ENCODE measurements around the gene TRIM65.
A peak's percentile ranks its signal among the peaks of the same experiment; 100 is the strongest.

Gene TRIM65

GRCh38 chr17:75917141-75917916 is 20.6 kb upstream of the TRIM65 start:
- no peak for DNase-seq (ENCODE audit: low spot score)

GRCh38 chr17:75915268-75915667 is 18.5 kb upstream of the TRIM65 start:
- DNase-seq (ENCODE audit: low spot score): no peak

- DNase-seq (ENCODE audit: low spot score): no peak
These were observed 18.0 kb upstream of the TRIM65 start for GRCh38 chr17:75914643-75915267.

GRCh38 chr17:75913537-75914210 is 16.9 kb upstream of the TRIM65 start:
- DNase-seq (ENCODE audit: low spot score): no peak

DNA sequence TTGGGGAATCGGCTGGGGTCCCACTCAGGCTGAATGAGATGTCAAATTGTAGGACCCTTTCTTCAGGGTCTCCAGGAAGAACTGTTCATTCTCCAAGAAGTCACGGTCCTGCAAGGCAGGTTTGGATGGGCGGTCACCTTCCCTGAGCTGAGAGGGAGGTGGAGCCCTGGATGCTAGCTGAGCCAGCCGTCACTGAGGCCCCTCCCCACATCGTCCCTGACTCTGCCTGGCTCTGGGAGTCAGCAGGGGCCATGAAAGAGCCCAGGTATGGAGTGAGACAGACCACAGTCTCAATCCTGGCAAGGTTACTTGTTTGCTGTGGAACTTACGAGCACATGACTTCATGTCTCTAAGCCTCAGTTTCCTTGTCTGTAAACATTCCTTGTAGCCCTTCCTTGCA is 13.9 kb upstream of the TRIM65 start:
- no peak for DNase-seq (ENCODE audit: low spot score)

- DNase-seq (ENCODE audit: low spot score): peak; percentile 40
These were observed 13.1 kb upstream of the TRIM65 start for GRCh38 chr17:75909812-75910274.

DNA sequence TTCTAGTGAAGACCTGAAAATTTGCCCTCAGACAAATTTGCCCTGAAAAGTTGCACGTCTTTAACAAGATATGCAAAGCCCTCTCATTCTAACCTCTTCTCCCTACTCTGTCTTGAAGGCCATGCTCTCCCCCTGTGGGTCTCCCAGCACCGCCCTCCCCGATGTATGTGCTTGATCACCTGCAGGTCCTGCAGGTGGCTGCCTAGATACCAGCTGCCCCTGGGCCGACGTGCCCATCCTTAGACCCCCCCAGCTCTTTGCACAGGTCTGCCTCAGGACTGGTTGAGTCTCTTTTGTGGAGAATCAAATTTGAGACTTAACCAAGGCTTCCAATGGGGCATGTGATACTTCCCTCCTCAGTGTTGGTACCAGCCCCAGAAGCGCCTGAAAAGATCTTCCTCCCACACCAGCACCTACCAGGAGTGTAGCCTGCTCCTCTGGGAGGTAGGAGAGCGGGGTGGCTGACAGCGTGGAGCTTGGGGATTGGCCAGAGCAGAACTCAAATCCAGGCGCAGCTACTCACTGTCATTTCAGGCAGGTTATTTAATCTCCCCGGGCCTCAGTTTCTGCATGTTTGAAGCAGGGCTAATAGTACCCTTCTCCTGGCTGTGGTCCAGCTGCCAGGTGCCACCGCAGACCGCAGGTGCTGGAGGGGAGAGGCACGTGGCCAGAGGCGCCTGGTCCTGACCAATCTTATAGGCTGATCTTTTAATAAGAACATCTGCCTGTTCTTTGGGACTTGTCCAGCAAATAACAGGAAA is 12.5 kb upstream of the TRIM65 start:
- DNase-seq (ENCODE audit: low spot score): no peak

- peak; percentile 58 for DNase-seq (ENCODE audit: low spot score)
These were observed 11.4 kb upstream of the TRIM65 start for GRCh38 chr17:75908201-75908600.

DNA sequence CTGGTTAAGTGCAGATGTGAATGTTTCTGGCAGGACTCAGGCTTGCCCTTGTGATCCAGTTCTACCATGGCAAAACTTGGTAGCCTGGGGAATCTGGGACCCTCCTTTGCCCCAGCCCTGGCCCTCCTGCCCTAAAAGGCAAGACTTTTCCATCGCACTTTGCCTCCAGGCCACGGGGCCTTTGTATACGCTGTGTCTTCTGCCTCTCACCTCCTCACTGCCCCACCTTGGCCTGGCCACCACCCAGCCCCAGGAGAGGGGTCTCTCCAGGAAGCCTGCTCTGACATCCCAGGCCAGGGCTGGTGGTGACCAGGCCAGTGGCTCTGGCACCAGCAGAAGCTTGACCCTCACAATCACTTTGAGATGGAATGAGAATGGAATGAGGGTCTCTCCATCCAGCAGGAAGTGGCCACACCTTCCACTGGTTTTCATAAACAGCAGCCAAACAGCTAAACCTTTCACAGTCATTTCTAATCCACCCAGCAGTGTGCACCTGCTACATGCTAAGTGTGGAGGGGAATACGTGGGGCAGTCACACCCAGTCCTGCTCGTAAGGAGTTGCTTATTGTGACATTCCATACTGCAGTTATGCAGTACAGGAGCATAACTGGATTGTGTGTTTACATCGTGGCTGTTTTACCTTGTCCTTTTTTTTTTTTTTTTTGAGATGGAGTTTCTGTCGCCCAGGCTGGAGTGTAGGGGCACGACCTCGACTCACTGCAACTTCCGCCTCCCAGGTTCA is 9.6 kb upstream of the TRIM65 start:
- no peak for DNase-seq (ENCODE audit: low spot score)

DNA sequence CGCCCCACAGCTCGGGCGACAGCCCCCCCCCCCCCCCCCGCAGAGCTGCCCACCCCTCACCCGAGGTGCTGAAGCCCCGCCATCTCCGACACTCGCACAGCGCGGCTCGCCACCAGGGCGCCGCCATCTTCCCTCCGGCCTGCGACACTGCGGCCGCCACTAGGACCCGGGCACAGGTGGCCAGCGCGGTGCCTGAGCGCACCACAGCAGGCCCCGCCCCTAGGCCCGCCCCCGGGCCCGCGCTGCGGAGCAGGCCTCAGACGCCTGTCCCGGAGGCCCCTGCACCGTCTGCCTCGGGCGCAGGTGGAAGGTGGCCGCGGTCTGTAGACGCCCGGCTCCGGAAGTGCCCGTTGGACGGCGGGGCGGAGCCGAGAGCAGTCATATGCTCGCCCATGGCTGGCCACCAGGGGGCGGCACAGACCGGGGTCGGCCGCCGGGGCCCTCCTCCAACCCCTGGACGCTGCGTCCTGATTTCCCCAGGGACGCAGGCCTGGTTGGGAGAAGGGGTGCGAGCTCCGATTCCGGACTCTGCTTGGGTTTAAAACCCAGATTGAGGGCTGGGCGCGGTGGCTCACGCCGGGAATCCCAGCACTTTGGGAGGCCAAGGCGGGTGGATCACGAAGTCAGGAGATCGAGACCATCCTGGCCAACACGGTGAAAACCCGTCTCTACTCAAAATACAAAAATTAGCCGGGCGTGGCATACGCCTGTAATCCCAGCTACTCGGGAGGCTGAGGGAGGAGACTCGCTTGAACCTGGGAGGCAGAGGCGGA is 8.2 kb upstream of the TRIM65 start, which contains the start of gene MRPL38:
MRPL38 (minus strand) TSS at position 136 of the 773 bp plus-strand sequence; CDS start at position 127, 9 bp downstream.
- peak; percentile 96 for DNase-seq (ENCODE audit: low spot score)

DNA sequence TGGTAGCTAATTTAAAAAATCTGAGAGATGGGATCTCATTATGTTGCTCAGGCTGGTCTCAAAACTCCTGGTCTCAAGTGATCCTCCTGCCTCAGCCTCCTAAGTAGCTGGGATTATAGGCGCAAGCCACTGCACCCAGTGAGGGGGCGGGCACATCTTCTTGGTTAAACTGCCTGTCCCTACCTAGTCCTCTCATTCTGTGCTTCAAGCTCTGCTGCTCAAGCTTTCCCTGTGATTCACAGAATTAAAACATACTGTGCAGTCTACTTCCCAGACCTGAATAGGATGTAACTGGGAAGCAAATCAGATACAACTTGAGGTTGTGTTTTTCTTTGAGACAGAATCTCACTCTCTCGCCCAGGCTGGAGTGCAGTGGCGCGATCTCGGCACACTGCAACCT is 5.7 kb upstream of the TRIM65 start:
- no peak for DNase-seq (ENCODE audit: low spot score)

DNA sequence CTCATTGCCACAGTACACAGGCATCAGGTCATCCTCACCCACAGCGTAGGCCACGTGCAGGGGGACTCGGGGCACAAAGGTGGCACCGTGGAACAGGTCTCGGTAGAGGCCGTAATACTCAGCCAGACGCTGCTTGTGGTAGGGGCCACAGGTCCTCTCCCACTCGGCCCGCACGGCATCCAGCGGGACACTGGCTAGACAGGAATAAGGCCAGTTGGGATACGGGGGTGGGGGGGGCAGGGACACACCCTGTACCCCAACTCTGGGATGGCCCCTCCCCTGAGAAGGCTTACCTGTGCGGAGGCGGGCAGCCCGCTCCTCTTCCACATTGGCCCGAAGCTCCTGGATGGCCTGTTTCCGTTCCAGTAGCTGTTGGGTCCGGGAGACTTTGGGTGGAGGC is 5.0 kb upstream of the TRIM65 start:
- no peak for DNase-seq (ENCODE audit: low spot score)

GRCh38 chr17:75900691-75901533 is 4.2 kb upstream of the TRIM65 start:
- DNase-seq (ENCODE audit: low spot score): no peak

DNA sequence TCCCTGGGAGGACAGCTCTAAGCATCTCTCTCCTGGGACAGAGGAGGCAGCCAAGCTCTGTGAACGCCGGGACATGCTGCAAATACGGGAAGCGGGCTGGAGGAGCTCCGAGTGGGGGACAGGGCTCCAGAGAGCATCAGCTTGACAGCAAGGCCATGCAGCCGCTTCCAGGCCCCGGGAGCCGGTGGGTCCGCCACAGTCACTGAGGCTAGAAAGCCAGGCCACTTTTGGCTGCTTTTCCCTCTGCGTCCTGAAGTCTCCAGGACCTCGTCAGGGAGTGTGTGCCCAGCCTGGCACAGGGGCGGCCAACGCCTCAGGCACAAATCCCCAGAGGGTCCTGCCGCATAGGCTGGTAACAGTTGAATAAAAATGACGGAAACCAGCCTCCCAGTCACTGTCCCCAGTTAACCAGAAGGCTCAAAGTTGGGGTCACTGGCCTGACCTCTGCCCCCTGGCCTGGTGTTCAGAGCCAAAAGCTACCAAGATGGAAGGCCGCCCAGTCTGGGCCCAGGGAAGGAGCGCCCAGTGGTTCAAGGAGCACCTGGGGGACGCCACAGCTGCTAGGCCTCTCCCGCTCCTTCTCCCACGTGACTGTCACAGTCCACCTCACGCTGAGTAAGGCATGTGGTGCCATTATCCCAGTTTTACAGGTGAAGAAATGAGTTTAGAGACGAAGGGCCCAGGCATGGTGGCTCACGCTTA is 3.2 kb upstream of the TRIM65 start:
- DNase-seq (ENCODE audit: low spot score): no peak

- no peak for DNase-seq (ENCODE audit: low spot score)
These were observed 2.6 kb upstream of the TRIM65 start for GRCh38 chr17:75899353-75899752.

GRCh38 chr17:75898791-75899190 is 2.0 kb upstream of the TRIM65 start:
- no peak for DNase-seq (ENCODE audit: low spot score)

GRCh38 chr17:75898065-75898464 is 1.3 kb upstream of the TRIM65 start:
- DNase-seq (ENCODE audit: low spot score): no peak

- DNase-seq (ENCODE audit: low spot score): no peak
These were observed 639 bp upstream of the TRIM65 start for GRCh38 chr17:75897160-75898019.
